ENCODE results near the gene ARHGAP23.

- no peak for TF ChIP-seq POLR2A (IDR thresholded peaks at IDR 0.05)
- TF ChIP-seq, protein P1, sequence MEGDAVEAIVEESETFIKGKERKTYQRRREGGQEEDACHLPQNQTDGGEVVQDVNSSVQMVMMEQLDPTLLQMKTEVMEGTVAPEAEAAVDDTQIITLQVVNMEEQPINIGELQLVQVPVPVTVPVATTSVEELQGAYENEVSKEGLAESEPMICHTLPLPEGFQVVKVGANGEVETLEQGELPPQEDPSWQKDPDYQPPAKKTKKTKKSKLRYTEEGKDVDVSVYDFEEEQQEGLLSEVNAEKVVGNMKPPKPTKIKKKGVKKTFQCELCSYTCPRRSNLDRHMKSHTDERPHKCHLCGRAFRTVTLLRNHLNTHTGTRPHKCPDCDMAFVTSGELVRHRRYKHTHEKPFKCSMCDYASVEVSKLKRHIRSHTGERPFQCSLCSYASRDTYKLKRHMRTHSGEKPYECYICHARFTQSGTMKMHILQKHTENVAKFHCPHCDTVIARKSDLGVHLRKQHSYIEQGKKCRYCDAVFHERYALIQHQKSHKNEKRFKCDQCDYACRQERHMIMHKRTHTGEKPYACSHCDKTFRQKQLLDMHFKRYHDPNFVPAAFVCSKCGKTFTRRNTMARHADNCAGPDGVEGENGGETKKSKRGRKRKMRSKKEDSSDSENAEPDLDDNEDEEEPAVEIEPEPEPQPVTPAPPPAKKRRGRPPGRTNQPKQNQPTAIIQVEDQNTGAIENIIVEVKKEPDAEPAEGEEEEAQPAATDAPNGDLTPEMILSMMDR (IDR thresholded peaks at IDR 0.05), result no peak
Observed at GRCh38 chr17:38443356-38444031, 15.2 kb downstream of the ARHGAP23 start.

All from thyroid gland (tissue), 4 donors.